Lower leg skin (tissue), 3 donors: Measurements from ENCODE around the gene ZNF26.

ENCODE experiments used
- CTCF ChIP-seq, 3 donors: fragments of 450-650 bp; IDR thresholded peaks; one replicate each; pipeline ENCODE4 v1.5.1; 2016; ENCODE audit warnings: antibody characterized with exemption in 3 of 3, mild to moderate bottlenecking in 3 of 3, moderate library complexity in 2 of 3
- POLR2A ChIP-seq, 2 donors: fragments of 450-650 bp; IDR thresholded peaks; one replicate each; pipeline ENCODE4 v1.6.1; 2016 to 2017; ENCODE audit warnings: antibody characterized with exemption in 2 of 2, mild to moderate bottlenecking in 1 of 2, moderate library complexity in 1 of 2

- no peak for TF ChIP-seq CTCF (IDR thresholded peaks at IDR 0.05)
- TF ChIP-seq POLR2A (IDR thresholded peaks at IDR 0.05): no peak
Measured at GRCh38 chr12:132940071-132940719, 46.0 kb upstream of the ZNF26 start.
